ENCODE results near the gene WIZ.

The WIZ gene

GRCh38 chr19:15447057-15447456, 2.7 kb downstream of the WIZ start:
- intact Hi-C loops (cut with DNase I): no loop called here
- no peak for DNase-seq

- intact Hi-C loops (cut with DNase I): no loop called here
- no peak for DNase-seq
These were observed 3.9 kb downstream of the WIZ start for GRCh38 chr19:15445807-15446376.

- no peak for DNase-seq
- intact Hi-C loops (cut with DNase I): no loop called here
These were observed 4.5 kb downstream of the WIZ start for GRCh38 chr19:15445227-15445605.

GRCh38 chr19:15444505-15445226, 5.1 kb downstream of the WIZ start:
- intact Hi-C loops (cut with DNase I): no loop called here
- DNase-seq: no peak

- intact Hi-C loops (cut with DNase I): no loop called here
- DNase-seq: no peak
These were observed 5.9 kb downstream of the WIZ start for GRCh38 chr19:15443838-15444237.

GRCh38 chr19:15443325-15443724, 6.4 kb downstream of the WIZ start:
- DNase-seq: no peak
- intact Hi-C loops (cut with DNase I): no loop called here

GRCh38 chr19:15442142-15442920, 7.4 kb downstream of the WIZ start:
- intact Hi-C loops (cut with DNase I): no loop called here
- DNase-seq: no peak

- no peak for DNase-seq
- intact Hi-C loops (cut with DNase I): no loop called here
These were observed 8.4 kb downstream of the WIZ start for GRCh38 chr19:15441317-15441716.

- peak in 2 of 10 donors; percentile 57 to 77 for DNase-seq
- intact Hi-C loops (cut with DNase I): no loop called here
These were observed 9.7 kb downstream of the WIZ start for GRCh38 chr19:15439821-15440641.

GRCh38 chr19:15439078-15439799, 10.5 kb downstream of the WIZ start:
- intact Hi-C loops (cut with DNase I): no loop called here

GRCh38 chr19:15438577-15438976, 11.2 kb downstream of the WIZ start:
- DNase-seq: peak in 2 of 10 donors; percentile 57 to 72
- intact Hi-C loops (cut with DNase I): no loop called here

More at GRCh38 chr19:15439078-15439799, 10.5 kb downstream of the WIZ start:
- DNase-seq: peak in 2 of 10 donors; percentile 60 to 70

- DNase-seq: peak in 1 of 10 donors; percentile 24
- intact Hi-C loops (cut with DNase I): no loop called here
These were observed 11.6 kb downstream of the WIZ start for GRCh38 chr19:15438124-15438496.

- intact Hi-C loops (cut with DNase I): no loop called here
- DNase-seq: peak in 2 of 10 donors; percentile 36 to 54
These were observed 12.2 kb downstream of the WIZ start for GRCh38 chr19:15437355-15438123.

- intact Hi-C loops (cut with DNase I): no loop called here
- DNase-seq: peak in 2 of 10 donors; percentile 14 to 61
These were observed 13.0 kb downstream of the WIZ start for GRCh38 chr19:15436826-15437110.

GRCh38 chr19:15436012-15436825, 13.5 kb downstream of the WIZ start:
- intact Hi-C loops (cut with DNase I): no loop called here
- DNase-seq: peak in 1 of 10 donors; percentile 15

GRCh38 chr19:15433519-15434069, 16.2 kb downstream of the WIZ start:
- peak in 2 of 10 donors; percentile 66 to 72 for DNase-seq
- intact Hi-C loops (cut with DNase I): loop anchor here (2.0 to 5.0 kb wide), 4 partner anchors 15 to 166 kb away; partner anchors contain the start of genes AKAP8, AKAP8L and WIZ

- intact Hi-C loops (cut with DNase I): loop anchor here (2.0 to 5.0 kb wide), 4 partner anchors 14 to 166 kb away; partner anchors contain the start of genes AKAP8, AKAP8L and WIZ
- DNase-seq: peak; percentile 88 to 99 (median 93)
These were observed 16.9 kb downstream of the WIZ start for GRCh38 chr19:15432629-15433518.

All from posterior cingulate gyrus (tissue), 11 donors.